DMS 273 (cell line): ENCODE data around the gene EEF1A2.

ENCODE experiments used
- DNase-seq: peaks from one replicate; lab custom pipeline; 2025; ENCODE audit not compliant: unreplicated experiment; lab: John Stamatoyannopoulos, UW

Gene EEF1A2

DNA sequence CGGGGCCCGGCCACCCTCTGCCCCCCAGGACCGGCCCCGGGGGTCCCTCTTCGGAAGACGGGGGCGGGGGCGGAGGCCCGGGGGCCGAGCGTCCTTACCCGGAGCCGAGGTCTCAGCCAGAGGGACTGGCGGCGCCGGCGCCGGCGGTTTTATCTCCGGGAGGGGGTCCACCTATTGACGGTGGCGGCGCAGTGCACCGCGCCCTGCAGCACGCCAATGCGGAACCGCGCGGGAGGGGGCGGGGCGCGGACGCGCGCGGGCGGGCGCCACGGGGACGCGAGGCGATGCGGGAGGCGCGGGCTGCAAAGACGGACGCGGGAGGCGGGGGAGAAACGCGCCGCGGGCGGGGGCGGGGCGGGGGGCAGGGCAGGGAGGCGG is at the start of gene EEF1A2:
EEF1A2 (minus strand) TSS at position 124 of the 378 bp plus-strand sequence. CDS start 1,320 bp downstream, outside the sequence.
- peak; percentile 86 for DNase-seq

- no peak for DNase-seq
These were observed 49.7 kb upstream of the EEF1A2 start for GRCh38 chr20:63548542-63548941.

DNA sequence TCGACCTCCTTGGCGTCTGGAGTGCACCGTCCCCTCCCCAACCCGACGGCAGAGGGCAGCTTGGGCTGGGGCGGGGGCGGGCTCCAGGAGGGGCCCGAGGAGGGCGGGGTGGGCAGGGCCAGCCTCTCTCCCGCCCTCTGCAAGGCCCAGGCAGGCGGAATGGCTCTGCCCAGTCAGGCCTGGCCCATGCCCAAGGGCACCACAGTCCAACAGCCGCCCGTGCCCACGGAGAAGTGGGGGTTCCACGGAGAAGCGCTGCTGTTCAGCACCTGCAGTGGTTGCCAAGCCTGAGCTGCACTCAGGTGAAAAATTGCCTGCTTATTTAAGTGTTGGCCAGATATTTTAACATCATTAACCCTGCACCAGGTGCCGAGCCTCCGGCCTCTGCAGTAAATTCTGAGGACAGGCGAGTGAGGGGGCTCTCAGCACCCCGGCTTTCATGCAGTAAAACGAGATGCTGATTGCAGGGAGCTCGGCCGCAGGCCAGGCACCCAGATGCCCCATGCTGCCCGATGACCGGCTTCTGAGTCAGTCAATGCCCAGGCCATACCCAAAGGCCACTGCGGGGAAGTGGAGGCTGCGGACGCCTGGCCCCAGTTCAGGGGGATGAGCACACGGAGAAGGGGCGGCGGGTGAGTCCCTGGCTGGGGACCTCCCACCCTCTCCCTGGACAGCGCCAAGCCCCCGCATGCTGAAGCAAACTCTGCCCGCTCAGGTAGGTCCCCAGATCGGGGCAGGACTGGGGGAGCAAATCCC is 49.0 kb upstream of the EEF1A2 start, which contains the start of gene SRMS:
SRMS (minus strand) TSS at position 25 of the 756 bp plus-strand sequence. CDS start 286 bp downstream, outside the sequence.
- DNase-seq: peak; percentile 59

- DNase-seq: no peak
These were observed 48.3 kb upstream of the EEF1A2 start for GRCh38 chr20:63546956-63547724.

DNA sequence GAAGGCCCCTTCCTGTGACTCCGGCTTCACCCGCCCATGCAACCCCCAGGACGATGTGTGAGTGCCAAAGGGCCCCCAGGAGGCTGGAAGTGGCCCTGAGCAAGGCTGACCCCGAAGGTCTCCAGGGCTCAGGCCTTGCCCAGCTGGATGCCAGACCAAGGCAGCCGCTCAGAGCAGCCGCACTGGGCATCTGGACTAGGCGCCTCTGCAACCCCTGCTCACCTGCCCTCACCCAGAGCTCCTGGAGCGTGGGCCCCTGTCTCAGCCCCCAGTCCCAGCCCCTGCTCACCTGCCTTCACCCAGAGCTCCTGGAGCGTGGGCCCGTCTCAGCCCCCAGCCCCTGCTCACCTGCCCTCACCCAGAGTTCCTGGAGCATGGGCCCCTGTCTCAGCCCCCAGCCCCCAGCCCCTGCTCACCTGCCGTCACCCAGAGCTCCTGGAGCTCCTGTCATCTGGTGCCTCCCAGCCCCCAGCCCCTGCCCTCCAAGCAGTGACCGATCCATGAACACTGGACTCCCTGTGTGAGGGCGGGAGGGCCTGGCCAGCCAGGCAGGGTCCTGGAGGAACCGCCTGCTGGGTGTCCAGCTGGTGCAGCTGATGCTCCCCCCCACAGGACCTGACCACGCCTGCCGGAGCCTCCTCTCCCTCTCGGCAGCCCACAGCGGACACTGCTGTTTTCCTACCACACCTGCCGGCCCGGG is 47.5 kb upstream of the EEF1A2 start:
- DNase-seq: no peak

- no peak for DNase-seq
These were observed 46.9 kb upstream of the EEF1A2 start for GRCh38 chr20:63545814-63546213.

DNA sequence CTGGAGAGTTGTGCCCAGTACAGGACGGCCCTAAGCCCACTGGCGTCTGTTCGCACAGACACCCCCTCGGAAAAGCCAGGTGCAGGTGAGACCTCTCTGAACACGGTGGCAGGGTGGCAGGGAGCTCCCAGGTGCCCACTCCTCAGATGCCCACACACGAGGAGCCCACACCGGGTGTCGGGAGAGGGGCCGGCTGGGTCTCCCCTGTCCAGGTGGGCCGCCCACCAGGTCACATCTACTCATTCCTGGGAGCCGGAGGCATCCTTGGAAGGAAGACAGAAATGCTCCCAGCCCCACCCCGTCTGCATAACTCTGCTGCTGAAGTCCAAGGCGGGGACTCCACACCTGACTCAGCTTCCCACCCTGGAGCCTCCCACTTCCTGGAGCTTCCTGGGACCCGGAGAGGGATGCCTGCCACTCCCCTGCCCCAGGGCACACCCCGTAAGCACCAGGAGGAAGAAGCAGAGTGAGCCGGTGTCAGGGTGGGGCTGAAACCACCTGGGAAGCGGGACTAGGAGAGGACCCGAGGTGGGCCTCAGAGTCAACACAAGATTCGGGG is 46.2 kb upstream of the EEF1A2 start:
- DNase-seq: peak; percentile 40

DNA sequence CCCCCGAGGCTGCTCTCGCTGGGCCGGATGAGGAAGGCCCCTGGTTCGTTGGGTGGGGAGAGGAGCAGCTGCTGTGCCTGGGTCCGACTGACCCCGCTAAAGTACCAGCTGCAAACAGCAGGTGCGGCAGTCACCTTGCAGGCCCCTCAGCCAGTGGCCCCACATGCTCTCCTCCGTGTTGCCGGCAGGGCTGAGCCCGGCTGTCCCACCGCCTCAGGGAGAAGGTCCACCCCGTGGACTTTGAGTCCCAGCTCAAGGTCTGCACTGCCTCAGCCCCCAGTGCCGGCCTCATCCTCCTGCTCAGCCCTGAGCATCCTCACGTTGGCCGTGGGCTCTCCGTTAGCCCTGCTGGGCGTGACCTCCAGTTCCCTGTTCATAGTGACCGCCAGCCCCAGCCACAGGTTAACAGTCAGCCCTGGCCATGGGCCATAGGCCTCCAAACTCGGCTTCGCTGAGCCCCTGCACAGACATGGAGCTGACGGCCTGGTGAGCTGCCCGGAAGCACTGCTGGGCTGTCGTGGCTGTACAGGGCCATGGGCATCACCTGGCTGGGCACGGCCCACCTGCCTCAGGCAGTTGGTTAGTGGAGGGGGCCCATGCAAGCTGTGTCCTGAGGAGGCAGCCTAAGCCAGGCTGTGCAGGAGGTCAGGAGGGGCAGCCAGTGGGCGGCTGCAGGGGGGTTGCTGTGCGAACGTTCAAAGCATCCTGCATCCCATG is 45.5 kb upstream of the EEF1A2 start:
- no peak for DNase-seq

DNA sequence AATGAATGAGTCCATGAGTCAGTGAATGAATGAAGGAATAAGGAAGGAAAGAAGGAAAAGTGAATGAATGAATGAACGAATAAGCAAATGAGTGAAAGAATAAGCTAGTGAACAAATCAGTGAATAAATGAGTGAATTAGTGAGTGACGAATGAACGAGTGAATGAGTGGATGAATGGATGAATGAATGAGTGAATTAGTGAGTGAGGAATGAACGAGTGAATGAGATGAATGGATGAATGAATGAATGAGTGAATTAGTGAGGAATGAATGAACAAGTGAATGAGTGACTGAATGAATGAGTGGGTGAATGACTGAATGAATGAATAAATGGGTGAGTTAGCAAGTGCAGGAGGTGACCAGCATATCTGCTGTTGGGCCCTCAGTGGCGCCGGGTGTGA is 44.9 kb upstream of the EEF1A2 start:
- no peak for DNase-seq

GRCh38 chr20:63543131-63543530 is 44.2 kb upstream of the EEF1A2 start:
- DNase-seq: no peak

- no peak for DNase-seq
These were observed 43.8 kb upstream of the EEF1A2 start for GRCh38 chr20:63542696-63543095.

- DNase-seq: no peak
These were observed 43.2 kb upstream of the EEF1A2 start for GRCh38 chr20:63542031-63542559.

GRCh38 chr20:63541371-63541770 is 42.5 kb upstream of the EEF1A2 start:
- DNase-seq: no peak

DNA sequence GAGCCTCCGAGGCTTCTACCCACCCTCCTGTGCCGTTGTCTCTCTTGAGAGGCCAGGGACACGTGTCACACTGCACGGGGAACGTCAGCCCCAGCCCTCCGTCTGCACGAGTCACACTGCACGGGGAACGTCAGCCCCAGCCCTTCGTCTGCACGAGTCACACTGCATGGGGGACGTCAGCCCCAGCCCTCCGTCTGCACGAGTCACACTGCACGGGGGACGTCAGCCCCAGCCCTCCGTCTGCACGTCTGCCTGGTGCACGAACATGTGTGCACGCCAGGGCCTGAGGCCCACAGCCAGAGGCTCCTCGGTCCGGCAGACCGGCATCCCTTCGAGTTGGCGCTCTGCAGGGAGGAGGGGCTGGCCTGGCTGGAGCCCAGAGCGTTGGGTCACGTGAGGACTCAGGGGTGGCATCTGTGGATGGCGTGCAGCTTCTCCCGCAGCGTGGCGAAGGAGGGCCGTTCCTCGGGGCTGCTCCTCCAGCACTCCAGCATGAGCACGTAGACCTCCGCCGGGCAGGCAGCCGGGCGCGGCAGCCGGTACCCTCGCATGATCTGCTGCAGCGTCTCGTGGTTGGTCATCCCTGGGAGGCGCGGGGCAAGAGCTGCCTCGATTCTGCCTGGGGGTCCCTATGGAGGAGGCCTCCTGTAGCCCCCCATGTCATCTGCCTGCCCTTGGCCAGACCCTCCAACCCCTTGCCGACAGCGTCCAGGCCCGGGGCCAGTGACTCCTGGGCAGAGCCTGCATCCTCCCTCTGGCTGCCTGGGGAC is 41.7 kb upstream of the EEF1A2 start:
- peak; percentile 68 for DNase-seq

- no peak for DNase-seq
These were observed 40.8 kb upstream of the EEF1A2 start for GRCh38 chr20:63539441-63540370.

DNA sequence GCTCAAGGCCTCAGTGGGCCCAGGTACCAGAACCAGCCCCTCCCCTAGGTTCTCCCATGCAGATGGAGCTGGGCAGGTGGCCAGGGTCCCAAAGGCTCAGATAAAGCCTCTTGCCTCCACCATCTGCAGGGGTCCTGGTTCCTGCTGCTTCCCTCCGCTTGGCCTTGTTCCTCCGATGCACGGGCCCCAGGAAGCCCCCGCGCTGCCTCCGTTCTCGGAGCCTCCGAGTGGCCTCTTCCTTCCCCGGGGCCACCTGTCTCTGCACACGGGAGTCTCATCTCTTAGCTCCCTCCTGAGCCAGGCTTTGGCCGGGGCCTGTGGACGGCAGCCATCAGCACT is 40.2 kb upstream of the EEF1A2 start:
- no peak for DNase-seq

- no peak for DNase-seq
These were observed 39.6 kb upstream of the EEF1A2 start for GRCh38 chr20:63538204-63539091.
